ENCODE data around the gene ERCC8.

Gene ERCC8

GRCh38 chr5:60843386-60843935, 101.4 kb downstream of the ERCC8 start:
- no peak for DNase-seq (ENCODE audit: low read depth in 2 of 2)
- TF ChIP-seq CTCF (IDR thresholded peaks at IDR 0.05; ENCODE audit: low read depth, low read length): no peak

DNA sequence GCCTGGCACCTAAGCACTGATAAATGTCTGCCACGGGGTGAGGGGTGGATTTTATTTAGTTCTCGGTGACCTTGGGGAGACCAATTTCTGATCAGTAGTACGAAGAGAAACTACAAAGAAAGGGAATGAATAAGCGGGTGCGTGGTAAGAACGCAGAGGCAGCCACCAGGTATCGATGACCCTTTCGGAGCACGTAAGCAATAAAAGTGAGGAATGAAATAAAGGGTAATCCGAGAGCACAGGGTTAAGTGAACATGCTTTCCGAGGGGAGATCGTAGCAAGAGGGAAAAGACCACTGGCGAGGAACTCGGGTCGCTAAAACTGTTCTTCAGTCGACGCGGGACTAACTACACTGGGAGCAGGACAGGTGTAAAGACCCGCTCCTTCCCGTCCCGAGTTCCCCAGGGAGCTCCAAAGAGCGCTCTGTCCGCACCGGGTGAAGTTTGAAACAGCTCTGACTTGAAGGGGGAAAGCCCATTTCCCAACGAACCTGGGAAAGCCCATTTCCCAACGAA, 101.9 kb downstream of the ERCC8 start:
- DNase-seq (ENCODE audit: low read depth in 2 of 2): no peak
- no peak overlapping the region for H3K4me3 ChIP-seq (replicated peaks in 1 of 2; ENCODE audit: low read depth in 2 of 2, low read length in 2 of 2)
- TF ChIP-seq CTCF (IDR thresholded peaks at IDR 0.05; ENCODE audit: low read depth, low read length): no peak

More at GRCh38 chr5:60843386-60843935, 101.4 kb downstream of the ERCC8 start:
- H3K4me3 ChIP-seq (replicated peaks in 1 of 2; ENCODE audit: low read depth in 2 of 2, low read length in 2 of 2): peak overlapping the region; percentile 54

DNA sequence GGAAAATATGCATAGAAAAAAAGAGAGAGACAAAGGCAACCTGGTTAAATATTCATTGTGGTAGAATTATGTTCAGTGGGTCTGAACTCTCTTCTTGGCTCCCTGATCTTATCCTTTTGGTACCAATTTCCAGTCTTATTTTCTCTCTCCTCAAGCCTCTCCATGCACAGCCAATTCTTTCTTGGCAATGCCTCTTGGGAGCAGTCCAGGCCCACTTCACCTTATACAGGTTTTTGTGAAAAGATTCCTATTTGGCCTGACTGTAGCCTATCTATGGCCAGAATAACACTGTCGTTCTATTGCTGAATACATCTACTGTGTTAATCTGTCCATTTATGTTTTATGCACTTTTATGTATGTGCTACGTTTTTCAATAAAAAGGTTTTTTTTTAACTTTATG, 103.5 kb downstream of the ERCC8 start:
- no peak for TF ChIP-seq CTCF (IDR thresholded peaks at IDR 0.05; ENCODE audit: low read depth, low read length)
- no peak for DNase-seq (ENCODE audit: low read depth in 2 of 2)
- H3K4me3 ChIP-seq (replicated peaks in 1 of 2; ENCODE audit: low read depth in 2 of 2, low read length in 2 of 2): no peak overlapping the region

GRCh38 chr5:60836131-60836530, 108.7 kb downstream of the ERCC8 start:
- no peak for DNase-seq (ENCODE audit: low read depth in 2 of 2)
- no peak overlapping the region for H3K4me3 ChIP-seq (replicated peaks in 1 of 2; ENCODE audit: low read depth in 2 of 2, low read length in 2 of 2)
- no peak for TF ChIP-seq CTCF (IDR thresholded peaks at IDR 0.05; ENCODE audit: low read depth, low read length)

DNA sequence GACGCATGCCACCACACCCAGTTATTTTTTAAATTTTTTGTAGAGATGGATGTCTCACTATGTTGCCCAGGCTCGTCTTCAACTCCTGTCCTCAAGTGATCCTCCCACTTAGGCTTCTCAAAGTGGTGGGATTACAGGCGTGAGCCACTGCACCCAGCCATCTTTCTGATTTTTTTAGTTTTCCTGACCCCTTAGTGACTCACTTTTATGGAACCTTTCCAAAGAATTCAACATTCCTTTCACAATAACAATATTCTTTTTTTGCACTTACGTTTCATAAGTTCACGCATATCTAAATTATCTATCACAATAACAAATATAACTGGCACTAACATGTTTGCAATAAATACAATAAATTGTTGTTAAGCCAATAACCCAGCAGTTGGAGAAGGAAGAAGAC, 109.3 kb downstream of the ERCC8 start:
- no peak for TF ChIP-seq CTCF (IDR thresholded peaks at IDR 0.05; ENCODE audit: low read depth, low read length)
- peak; percentile 12 to 53 for DNase-seq (ENCODE audit: low read depth in 2 of 2)
- no peak overlapping the region for H3K4me3 ChIP-seq (replicated peaks in 1 of 2; ENCODE audit: low read depth in 2 of 2, low read length in 2 of 2)

DNA sequence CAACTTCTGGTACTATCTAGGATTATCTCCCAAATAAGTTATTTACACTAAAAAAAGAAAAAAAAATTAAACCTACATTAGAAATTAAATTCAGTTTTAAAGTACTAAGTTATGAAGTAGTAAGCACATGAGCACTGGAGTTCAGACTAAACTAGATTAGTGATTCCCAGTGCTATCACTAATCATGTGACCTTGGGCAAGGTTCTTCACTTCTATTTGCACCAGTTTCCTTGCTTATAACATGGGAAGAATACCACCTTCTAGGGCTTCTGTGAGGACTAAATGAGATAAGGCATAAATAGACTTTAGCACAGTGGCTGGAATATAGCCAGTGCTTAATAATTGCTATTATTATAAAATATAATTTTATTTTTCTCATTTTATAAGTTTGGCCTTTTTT, 111.3 kb downstream of the ERCC8 start:
- no peak overlapping the region for H3K4me3 ChIP-seq (replicated peaks in 1 of 2; ENCODE audit: low read depth in 2 of 2, low read length in 2 of 2)
- no peak for DNase-seq (ENCODE audit: low read depth in 2 of 2)
- no peak for TF ChIP-seq CTCF (IDR thresholded peaks at IDR 0.05; ENCODE audit: low read depth, low read length)

DNA sequence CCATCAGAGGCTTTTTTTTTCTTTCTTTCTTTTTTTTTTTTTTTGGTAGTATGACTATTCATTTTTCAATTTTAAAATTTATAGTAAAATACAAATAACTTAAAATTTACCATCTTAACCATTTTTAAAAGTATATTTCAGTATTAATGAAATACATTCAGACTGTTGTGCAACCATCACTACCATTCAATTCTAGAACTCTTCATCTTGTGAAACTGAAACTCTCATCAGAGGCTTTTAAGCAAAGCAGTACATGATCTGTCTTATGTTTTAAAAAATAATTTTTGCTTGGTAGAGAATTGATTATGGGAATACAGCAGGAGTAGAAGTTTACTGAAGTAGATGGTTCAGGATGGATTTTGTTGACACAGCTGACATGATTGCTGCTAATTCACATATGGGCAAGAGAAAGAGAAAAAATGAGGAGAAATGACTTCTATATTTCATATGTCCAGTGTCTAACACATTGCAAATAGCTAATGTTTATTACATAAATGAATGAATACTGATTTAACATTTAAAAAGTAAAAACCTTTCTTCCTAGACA, 114.2 kb downstream of the ERCC8 start:
- no peak for DNase-seq (ENCODE audit: low read depth in 2 of 2)
- no peak for TF ChIP-seq CTCF (IDR thresholded peaks at IDR 0.05; ENCODE audit: low read depth, low read length)
- no peak overlapping the region for H3K4me3 ChIP-seq (replicated peaks in 1 of 2; ENCODE audit: low read depth in 2 of 2, low read length in 2 of 2)

Measured in cardiac fibroblast (primary cell).